ENCODE data around the gene SLC16A5.

GRCh38 chr17:75135452-75135851, 47.7 kb downstream of the SLC16A5 start:
- TF ChIP-seq POLR2A (IDR thresholded peaks at IDR 0.05; ENCODE audit: low read depth, low read length): no peak
- no peak for TF ChIP-seq POLR2AphosphoS5 (IDR thresholded peaks at IDR 0.05; ENCODE audit: low read depth, low read length)
- TF ChIP-seq TAF1 (IDR thresholded peaks at IDR 0.05; ENCODE audit: borderline replicate concordance, low read depth, low read length): no peak

Data from GM12892 (cell line).